HepG2 (cell line): ENCODE data around the gene ASGR1. TPM values are rescaled to one million over a fixed set of nuclear protein-coding genes. Genes with fewer than 3 reads are reported as not detected.

Experiments
- BRD4 ChIP-seq: sonication (generic); formaldehyde crosslinking; IDR thresholded peaks from 2 replicates; pipeline ENCODE4 v1.4.0; 2020; ENCODE audit warnings: missing genetic modification reagents
- CHD4 ChIP-seq: fragments of 200-600 bp; sonication (generic); IDR thresholded peaks from 2 replicates; pipeline ENCODE4 v1.7.0; 2017; ENCODE audit warnings: mild to moderate bottlenecking, low read length, borderline replicate concordance
- ERF ChIP-seq: IDR thresholded peaks from 2 replicates; pipeline ENCODE4 v1.6.1; 2018; ENCODE audit warnings: missing biosample characterization, missing genetic modification reagents
- HDAC2 ChIP-seq: sonication (generic); formaldehyde crosslinking; IDR thresholded peaks from 2 replicates; pipeline ENCODE4 v1.4.0; 2020; ENCODE audit warnings: missing genetic modification reagents
- KAT8 ChIP-seq: IDR thresholded peaks from 2 replicates; pipeline ENCODE4 v1.6.1; 2016; ENCODE audit warnings: missing genetic modification reagents, missing compliant biosample characterization
- MEF2D ChIP-seq: sonication (generic); formaldehyde crosslinking; IDR thresholded peaks from 2 replicates; pipeline ENCODE4 v1.5.1; 2020; ENCODE audit warnings: mild to moderate bottlenecking, missing genetic modification reagents
- MIER2 ChIP-seq: IDR thresholded peaks from 2 replicates; pipeline ENCODE4 v1.6.1; 2016; ENCODE audit warnings: missing biosample characterization, missing genetic modification reagents
- NFKBIZ ChIP-seq: IDR thresholded peaks from 2 replicates; pipeline ENCODE4 v1.6.1; 2018; ENCODE audit warnings: missing genetic modification reagents, missing compliant biosample characterization
- NR2C2 ChIP-seq: sonication (generic); formaldehyde crosslinking; IDR thresholded peaks from 2 replicates; pipeline ENCODE4 v1.4.0; 2020; ENCODE audit warnings: missing genetic modification reagents, mild to moderate bottlenecking, moderate library complexity, borderline replicate concordance
- PAWR ChIP-seq: sonication (generic); formaldehyde crosslinking; IDR thresholded peaks from 2 replicates; pipeline ENCODE4 v1.4.0; 2020; ENCODE audit warnings: missing genetic modification reagents, mild to moderate bottlenecking, borderline replicate concordance
- PHF5A ChIP-seq: IDR thresholded peaks from one replicate; pipeline ENCODE4 v1.6.1; 2018; ENCODE audit warnings: low read depth, missing genetic modification reagents; ENCODE audit not compliant: unreplicated experiment
- PITX1 ChIP-seq: sonication (generic); formaldehyde crosslinking; IDR thresholded peaks from 2 replicates; pipeline ENCODE4 v1.5.1; 2020; ENCODE audit warnings: mild to moderate bottlenecking, missing genetic modification reagents
- SMARCE1 ChIP-seq: fragments of 450-650 bp; IDR thresholded peaks from 2 replicates; pipeline ENCODE4 v1.6.1; 2017; ENCODE audit warnings: borderline replicate concordance
- SSRP1 ChIP-seq: IDR thresholded peaks from 2 replicates; pipeline ENCODE4 v1.6.1; 2016; ENCODE audit warnings: control low read depth
- STAT5B ChIP-seq: sonication (generic); formaldehyde crosslinking; IDR thresholded peaks from 2 replicates; pipeline ENCODE4 v1.4.0; 2020; ENCODE audit warnings: missing genetic modification reagents
- SYNCRIP ChIP-seq: fragments of 200-400 bp; formaldehyde crosslinking; IDR thresholded peaks from 2 replicates; pipeline ENCODE4 v1.6.1; 2018; ENCODE audit warnings: mild to moderate bottlenecking, low read depth, low read length; ENCODE audit not compliant: insufficient read depth
- TARDBP ChIP-seq: sonication (generic); formaldehyde crosslinking; IDR thresholded peaks from 2 replicates; pipeline ENCODE4 v1.8.0; 2022; ENCODE audit warnings: mild to moderate bottlenecking, missing genetic modification reagents
- YEATS2 ChIP-seq: sonication (generic); formaldehyde crosslinking; IDR thresholded peaks from 2 replicates; pipeline ENCODE4 v1.4.0; 2020; ENCODE audit warnings: missing genetic modification reagents, borderline replicate concordance
- YEATS4 ChIP-seq: sonication (generic); formaldehyde crosslinking; IDR thresholded peaks from 2 replicates; pipeline ENCODE4 v1.4.0; 2020; ENCODE audit warnings: missing genetic modification reagents, borderline replicate concordance
- ZNF331 ChIP-seq: sonication (generic); formaldehyde crosslinking; IDR thresholded peaks from 2 replicates; pipeline ENCODE4 v1.4.0; 2020; ENCODE audit warnings: missing genetic modification reagents
- ZNF367 ChIP-seq: sonication (generic); formaldehyde crosslinking; IDR thresholded peaks from 2 replicates; pipeline ENCODE4 v1.4.0; 2020; ENCODE audit warnings: missing genetic modification reagents, borderline replicate concordance
- ZNF530 ChIP-seq: sonication (generic); formaldehyde crosslinking; IDR thresholded peaks from 2 replicates; pipeline ENCODE4 v1.5.0; 2020; ENCODE audit warnings: low read depth, mild to moderate bottlenecking, missing genetic modification reagents
- ZNF724P ChIP-seq: sonication (generic); formaldehyde crosslinking; IDR thresholded peaks from 2 replicates; pipeline ENCODE4 v1.8.0; 2022; ENCODE audit warnings: missing genetic modification reagents, borderline replicate concordance
- ZSCAN9 ChIP-seq: IDR thresholded peaks from 2 replicates; pipeline ENCODE4 v1.6.1; 2016; ENCODE audit warnings: borderline replicate concordance
- polyA plus RNA-seq, 8 experiments: library from polyadenylated mRNA; depleted of rRNA in 3 of 8; stranded (reverse) in 7 of 8; unstranded in 1 of 8; fragments of >200 nt; fragmentation: Illumina TruSeq in 4 of 8; extraction: Trizol in 4 of 8; gene quantifications; 2 replicates each; pipeline versions ENCODE4 v1.2.1 to v1.2.3, GENCODE V29; 2011 to 2016; ENCODE audit warnings: low read depth in 4 of 8, missing spikeins in 1 of 8, mixed read lengths in 1 of 8; ENCODE audit not compliant: insufficient read depth in 1 of 8
- total RNA-seq, 5 experiments: library from RNA; depleted of rRNA; stranded (reverse); fragments of >200 nt; fragmentation: Illumina TruSeq; extraction: Trizol; gene quantifications; 2 replicates each; pipeline ENCODE4 v1.2.3, GENCODE V29; 2016; ENCODE audit warnings: low read depth in 1 of 5
- TF ChIP-seq, protein P1 (sequence below): IDR thresholded peaks from 2 replicates; pipeline ENCODE4 v1.6.1; 2016; ENCODE audit warnings: missing compliant biosample characterization, missing genetic modification reagents, borderline replicate concordance
- TF ChIP-seq, protein P2 (sequence below): IDR thresholded peaks from 2 replicates; pipeline ENCODE4 v1.6.1; 2012; ENCODE audit warnings: inconsistent platforms
- TF ChIP-seq, protein P3 (sequence below): IDR thresholded peaks from 2 replicates; pipeline ENCODE4 v1.6.1; 2016; ENCODE audit warnings: control low read depth
- TF ChIP-seq, protein P4 (sequence below): fragments of 450-650 bp; IDR thresholded peaks from 2 replicates; pipeline ENCODE4 v1.6.1; 2016

Gene ASGR1
- total and polyA plus RNA-seq, 2 of the 13 experiments (the other 11 are each of a cell fraction or from before 2014, with no cell fraction given) = 353 to 796 TPM

DNA sequence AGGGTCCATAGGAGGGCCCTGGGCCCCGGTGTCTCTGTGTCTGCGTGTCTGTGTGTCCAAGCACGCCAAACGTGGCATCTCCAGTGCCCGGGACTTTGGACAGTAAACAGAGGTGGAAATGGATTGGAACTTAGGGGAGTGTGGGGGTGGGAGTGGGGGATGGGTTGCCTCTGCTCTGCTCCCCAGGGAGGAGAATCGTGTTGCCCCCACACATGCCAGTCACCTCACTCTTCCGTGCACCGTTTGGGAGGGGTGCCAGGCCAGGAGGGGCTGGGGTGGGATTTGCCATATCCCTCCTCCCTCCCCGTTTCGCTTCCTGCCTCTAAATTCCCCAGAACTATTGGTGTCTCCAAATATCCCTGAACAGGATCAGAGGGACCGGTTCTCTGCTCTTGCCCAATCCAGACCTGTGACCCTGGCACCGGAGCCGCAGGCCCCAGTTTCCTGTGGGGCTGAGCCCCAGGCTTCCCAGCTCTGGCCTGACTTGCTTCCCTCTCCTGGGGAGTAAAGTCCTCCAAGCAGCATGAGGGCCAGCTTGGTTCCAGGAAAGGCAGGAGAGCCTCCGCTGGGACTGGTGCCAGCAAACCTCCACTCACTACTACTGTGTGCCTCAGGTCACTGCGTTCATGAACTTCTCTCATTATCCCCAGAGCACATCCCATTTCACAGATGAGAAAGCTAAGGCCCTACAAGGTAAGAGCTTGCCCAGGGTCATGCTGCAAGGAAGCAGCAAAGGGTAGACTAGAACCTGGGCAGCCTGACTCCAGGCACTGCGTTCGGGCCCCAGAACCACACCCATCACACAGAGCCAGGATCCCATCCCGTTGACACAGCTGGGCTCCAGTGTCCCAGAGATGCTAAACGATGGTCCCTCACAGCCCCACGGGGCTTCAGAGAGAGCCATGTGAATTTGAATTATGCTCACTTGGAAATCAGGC is at the start of gene ASGR1 (continued):
- TF ChIP-seq CHD4 = peak; percentile 99
- TF ChIP-seq YEATS2 (CRISPR knock-in tag) = peak; percentile 84; the same call in 1 of the 2 replicates
- TF ChIP-seq, protein P1, sequence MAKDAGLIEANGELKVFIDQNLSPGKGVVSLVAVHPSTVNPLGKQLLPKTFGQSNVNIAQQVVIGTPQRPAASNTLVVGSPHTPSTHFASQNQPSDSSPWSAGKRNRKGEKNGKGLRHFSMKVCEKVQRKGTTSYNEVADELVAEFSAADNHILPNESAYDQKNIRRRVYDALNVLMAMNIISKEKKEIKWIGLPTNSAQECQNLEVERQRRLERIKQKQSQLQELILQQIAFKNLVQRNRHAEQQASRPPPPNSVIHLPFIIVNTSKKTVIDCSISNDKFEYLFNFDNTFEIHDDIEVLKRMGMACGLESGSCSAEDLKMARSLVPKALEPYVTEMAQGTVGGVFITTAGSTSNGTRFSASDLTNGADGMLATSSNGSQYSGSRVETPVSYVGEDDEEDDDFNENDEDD = peak; percentile 61; the same call in 1 of the 2 replicates
- TF ChIP-seq PAWR = no peak
- TF ChIP-seq ZNF530 (CRISPR knock-in tag) = no peak
- TF ChIP-seq, protein P2, sequence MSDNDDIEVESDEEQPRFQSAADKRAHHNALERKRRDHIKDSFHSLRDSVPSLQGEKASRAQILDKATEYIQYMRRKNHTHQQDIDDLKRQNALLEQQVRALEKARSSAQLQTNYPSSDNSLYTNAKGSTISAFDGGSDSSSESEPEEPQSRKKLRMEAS = peak; percentile 49
- peak; percentile 77; the same call in 1 of the 2 replicates for TF ChIP-seq STAT5B
- TF ChIP-seq KAT8 = peak; percentile 86
- TF ChIP-seq BRD4 = peak; percentile 56; the same call in 1 of the 2 replicates
- TF ChIP-seq NFKBIZ = peak; percentile 75
- TF ChIP-seq SYNCRIP = no peak
- TF ChIP-seq ZSCAN9 = peak; percentile 71
- TF ChIP-seq ERF (CRISPR knock-in tag) = peak; percentile 91
- no peak for TF ChIP-seq SMARCE1
- TF ChIP-seq NR2C2 = peak; percentile 73; the same call in 1 of the 2 replicates
- peak; percentile 95 for TF ChIP-seq PHF5A (CRISPR knock-in tag)
- peak; percentile 86 for TF ChIP-seq ZNF331
- TF ChIP-seq, protein P3, sequence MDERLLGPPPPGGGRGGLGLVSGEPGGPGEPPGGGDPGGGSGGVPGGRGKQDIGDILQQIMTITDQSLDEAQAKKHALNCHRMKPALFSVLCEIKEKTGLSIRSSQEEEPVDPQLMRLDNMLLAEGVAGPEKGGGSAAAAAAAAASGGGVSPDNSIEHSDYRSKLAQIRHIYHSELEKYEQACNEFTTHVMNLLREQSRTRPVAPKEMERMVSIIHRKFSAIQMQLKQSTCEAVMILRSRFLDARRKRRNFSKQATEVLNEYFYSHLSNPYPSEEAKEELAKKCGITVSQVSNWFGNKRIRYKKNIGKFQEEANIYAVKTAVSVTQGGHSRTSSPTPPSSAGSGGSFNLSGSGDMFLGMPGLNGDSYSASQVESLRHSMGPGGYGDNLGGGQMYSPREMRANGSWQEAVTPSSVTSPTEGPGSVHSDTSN (CRISPR knock-in tag) = no peak
- TF ChIP-seq TARDBP = peak; percentile 90
- peak; percentile 66; the same call in 1 of the 2 replicates for TF ChIP-seq MIER2 (CRISPR knock-in tag)
- peak; percentile 29; the same call in 1 of the 2 replicates for TF ChIP-seq MEF2D (CRISPR knock-in tag)
- peak; percentile 97 for TF ChIP-seq HDAC2 (CRISPR knock-in tag)
- peak; percentile 63; the same call in 1 of the 2 replicates for TF ChIP-seq YEATS4 (CRISPR knock-in tag)
- no peak for TF ChIP-seq SSRP1 (CRISPR knock-in tag)
- TF ChIP-seq ZNF724P = peak; percentile 23; the same call in 1 of the 2 replicates
- TF ChIP-seq ZNF367 (CRISPR knock-in tag) = no peak
- TF ChIP-seq, protein P4, sequence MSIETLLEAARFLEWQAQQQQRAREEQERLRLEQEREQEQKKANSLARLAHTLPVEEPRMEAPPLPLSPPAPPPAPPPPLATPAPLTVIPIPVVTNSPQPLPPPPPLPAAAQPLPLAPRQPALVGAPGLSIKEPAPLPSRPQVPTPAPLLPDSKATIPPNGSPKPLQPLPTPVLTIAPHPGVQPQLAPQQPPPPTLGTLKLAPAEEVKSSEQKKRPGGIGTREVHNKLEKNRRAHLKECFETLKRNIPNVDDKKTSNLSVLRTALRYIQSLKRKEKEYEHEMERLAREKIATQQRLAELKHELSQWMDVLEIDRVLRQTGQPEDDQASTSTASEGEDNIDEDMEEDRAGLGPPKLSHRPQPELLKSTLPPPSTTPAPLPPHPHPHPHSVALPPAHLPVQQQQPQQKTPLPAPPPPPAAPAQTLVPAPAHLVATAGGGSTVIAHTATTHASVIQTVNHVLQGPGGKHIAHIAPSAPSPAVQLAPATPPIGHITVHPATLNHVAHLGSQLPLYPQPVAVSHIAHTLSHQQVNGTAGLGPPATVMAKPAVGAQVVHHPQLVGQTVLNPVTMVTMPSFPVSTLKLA = peak; percentile 38
- TF ChIP-seq PITX1 (CRISPR knock-in tag) = peak; percentile 77; the same call in 1 of the 2 replicates
